ENCODE results near the gene TANGO6.
"Not testable (repeated sequence)": the region's sequence is repeated elsewhere in the genome, so short reads cannot be mapped to it uniquely, and the experiment has no call there.

Gene TANGO6

DNA sequence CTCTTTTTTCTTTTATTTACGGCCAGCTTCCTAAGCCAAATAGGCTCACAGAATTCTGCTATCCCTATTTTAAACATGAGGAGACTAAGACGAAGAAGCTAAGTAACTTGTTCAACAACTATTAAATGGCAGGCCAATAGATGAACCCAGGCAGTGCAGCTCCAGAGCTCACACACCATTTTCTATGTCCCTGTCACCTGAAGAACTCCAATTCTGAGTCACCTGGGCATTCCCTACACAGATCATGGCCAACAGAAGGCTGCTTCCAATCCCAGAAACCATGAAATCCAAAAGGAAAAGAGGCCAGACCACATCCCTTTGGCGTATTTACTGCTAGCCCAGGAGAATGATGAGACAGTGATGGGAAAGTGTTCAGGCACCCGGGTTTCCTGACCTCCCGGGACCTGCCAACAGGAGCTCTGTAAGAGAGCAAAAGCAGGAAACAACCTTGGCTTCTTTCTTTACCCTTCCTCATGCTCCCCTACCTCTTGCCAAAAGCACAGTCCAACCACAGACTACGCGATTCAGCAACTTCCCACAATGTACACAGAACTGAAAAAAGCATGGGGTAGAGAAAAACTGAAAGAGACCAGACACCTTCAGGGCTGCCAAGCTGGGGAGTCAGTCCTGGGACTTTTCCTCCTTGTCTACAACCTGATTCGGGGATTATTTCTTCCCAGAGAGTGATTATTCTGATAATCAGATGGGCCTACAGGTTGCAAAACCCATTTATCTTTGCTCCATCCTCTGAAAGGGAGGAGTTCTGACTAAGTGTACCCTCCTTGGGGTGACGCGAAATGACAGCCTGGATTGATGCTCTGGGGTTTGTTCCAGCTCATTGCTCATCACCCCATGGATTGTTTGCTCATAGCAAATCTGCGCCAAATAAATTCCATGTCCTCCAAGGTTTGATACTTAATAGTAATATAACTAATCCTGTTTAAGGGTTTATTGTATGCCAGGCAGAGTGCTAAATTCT lies 214.4 kb downstream of the TANGO6 start:
- no peak for DNase-seq (ENCODE audit: low read depth)

DNA sequence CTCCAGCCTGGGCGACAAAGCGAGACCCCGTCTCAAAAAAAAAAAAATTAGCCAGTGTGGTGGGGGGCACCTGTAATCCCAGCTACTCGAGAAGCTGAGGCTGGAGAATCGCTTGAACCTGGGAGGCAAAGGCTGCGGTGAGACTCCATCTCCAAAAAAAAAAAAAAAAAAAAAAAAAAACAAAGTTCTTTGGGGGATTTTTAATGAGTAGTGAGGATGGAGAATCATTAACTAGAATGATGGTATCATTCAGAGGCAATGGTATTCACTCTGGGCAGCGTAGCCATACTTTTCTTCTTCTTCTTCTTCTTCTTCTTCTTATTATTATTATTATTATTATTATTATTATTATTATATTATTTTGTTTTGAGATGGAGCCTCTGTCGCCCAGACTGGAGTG lies 220.2 kb downstream of the TANGO6 start:
- DNase-seq (ENCODE audit: low read depth) = not testable (repeated sequence)

DNA sequence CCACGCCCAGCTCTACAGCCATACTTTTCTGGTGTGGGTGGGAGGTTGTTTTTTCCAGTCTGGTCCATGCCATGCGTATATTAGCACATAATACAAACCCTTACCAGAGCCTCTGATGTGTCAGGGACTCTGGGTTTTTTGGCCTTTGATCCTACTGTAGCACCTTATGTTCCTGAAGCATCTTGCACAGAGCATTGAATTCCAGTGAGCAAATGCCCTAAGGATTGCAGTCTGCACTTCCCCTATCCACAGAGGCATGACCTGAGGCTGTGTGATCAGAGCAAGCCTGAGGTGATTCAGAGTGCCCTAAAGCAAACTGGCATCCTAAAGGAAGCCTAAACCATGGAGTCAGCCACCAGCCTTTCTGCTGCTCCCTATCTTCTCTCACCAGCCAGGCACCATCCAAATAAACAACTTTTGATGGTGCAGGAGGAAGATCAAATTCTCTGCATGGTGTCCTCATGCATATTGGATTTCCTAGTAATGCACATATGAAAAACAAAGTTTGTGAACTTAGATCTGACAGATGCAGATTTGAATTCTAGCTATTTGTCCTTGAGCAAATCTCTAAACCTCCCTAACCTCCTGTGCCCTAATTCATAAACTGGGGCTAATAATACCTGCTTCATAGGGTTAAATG lies 220.9 kb downstream of the TANGO6 start:
- no peak for DNase-seq (ENCODE audit: low read depth)

DNA sequence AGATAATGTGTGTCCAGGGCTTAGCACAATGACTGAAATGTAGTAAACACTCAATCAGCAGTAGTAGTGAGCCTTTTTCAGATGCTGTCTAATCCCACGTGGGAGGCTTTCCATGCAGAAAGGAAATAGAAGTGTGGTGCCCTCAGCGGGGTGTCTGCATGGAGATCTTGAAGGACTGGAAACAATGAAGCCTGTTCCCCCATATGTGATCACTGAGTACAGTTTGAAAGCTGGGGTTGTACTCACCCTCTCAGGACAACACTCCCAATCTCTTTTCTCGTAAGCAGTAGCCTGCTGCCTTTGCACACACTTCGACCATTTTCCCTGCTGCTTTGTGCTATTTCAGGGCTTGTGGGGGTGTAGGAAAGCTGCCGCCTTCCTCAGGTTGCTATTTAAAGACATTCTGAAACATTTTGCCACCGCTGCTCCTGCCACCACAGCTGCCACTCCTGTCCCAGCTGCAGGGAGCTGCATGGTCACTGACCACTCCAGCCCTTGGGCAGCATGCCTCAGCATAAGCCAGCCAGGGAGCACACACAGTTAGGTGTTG lies 221.5 kb downstream of the TANGO6 start:
- no peak for DNase-seq (ENCODE audit: low read depth)

DNA sequence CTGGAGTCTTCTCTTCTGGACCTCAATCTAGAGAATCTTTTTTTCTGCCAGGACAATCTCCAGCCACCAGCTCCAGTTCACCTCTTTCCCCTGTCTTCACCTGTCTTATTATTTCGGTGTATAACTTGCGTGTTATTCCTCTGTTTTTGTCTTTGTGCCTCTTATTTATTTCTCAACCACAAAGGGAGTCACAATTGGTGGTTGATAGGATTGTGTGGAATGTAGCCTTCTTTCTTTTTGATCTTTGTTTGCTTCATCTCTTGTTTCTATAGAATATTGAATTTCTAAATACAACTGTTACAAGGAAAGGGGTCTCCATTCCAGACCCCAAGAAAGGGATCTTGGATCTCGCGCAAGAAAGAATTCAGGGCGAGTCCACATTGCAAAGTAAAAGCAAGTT lies 226.2 kb downstream of the TANGO6 start:
- no peak for DNase-seq (ENCODE audit: low read depth)

DNA sequence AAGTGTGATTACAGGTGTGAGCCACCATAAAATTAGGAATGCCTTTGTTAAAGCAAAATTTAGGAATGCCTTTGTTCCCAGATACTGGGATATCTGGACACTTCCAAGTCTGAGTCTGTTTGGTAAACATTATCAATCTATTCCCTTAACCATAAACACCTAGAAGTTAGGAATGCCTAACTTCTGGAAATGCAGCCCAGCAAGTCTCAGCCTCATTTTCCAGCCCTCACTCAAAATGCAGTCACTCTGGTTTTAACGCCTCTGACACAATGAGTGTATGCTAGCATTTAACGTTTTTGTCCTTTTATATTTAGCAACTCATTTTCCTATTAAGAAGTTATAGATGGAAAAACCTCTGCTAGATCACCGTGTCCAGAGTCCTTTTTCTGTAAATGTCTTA lies 227.7 kb downstream of the TANGO6 start:
- DNase-seq (ENCODE audit: low read depth) = no peak

DNA sequence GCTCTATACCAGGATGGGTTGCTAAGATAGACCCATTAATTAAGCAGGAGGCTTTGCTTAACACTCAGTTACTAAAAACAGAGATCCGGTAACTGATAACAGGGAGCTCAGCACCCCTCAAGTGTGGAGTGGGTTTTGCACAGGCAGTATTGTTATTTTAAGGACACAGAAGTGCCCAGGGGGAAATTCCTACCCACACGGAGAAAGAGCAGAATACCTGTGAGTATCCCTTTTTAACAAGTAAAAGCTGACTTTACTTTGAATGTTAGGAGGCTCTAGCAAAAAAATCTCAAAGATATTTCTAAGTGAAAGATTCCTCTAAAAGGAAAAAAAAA lies 229.3 kb downstream of the TANGO6 start:
- DNase-seq (ENCODE audit: low read depth) = no peak

DNA sequence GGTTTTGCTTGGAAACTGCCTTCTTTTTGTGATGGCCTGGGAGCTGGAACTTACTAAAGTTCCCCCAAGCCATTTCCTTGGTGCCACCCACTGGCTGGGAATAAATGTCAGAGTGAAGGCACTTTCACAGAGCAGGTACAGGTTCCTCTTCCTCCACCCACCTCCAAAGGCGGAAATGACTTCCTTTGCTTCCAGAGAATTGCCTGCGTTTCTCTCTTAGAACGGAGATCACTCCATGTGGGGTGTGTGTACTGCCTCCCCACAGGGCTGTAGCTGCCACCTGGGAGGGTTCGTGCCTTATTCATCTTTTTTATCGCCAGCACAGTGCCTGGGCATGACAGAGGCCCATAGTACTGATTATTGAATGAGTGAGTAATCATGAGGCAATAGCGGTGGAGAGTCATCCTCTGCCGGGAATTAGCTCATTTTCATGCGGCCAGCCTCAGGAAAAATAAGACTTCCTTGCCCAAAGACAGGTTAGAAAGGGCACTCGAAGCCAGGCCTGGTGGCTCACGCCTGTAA lies 229.9 kb downstream of the TANGO6 start:
- no peak for DNase-seq (ENCODE audit: low read depth)

DNA sequence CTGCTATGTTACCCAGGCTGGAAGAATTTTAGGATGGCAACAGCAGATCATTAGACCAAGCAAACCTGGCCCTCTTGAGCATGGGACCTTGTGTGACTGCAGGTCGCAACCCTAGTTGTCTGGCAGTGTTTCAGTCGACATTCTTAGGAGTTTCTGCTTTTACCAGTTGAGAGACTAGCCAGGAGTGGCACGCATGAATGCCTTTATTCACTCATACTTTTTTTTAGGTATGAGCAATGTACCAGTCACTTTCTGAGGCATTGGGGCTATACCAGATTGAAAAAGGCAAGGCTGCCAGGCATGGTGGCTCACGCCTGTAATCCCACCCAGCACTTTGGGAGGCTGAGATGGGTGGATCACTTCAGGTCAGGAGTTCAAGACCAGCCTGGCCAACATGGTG lies 233.9 kb downstream of the TANGO6 start:
- DNase-seq (ENCODE audit: low read depth) = no peak

DNA sequence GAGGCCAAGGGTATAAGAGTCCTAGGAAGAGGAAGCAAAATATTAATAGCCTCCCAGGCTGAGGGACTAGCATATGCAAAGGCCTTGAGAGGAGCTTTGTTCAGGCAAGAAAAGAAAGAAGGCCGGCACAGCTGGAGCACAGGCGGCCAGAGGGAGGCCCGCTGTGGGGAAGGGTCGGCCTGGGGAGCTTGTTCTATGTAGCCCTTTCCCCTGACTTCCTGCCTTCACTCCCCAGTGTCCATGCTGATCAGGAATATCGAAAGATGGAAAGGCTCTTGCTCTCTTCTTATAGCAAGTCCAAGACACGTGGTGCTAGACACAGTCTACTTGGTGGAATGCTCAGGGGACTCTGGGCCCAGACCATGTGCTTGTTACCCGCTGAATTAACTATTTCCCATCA lies 234.7 kb downstream of the TANGO6 start:
- no peak for DNase-seq (ENCODE audit: low read depth)

DNA sequence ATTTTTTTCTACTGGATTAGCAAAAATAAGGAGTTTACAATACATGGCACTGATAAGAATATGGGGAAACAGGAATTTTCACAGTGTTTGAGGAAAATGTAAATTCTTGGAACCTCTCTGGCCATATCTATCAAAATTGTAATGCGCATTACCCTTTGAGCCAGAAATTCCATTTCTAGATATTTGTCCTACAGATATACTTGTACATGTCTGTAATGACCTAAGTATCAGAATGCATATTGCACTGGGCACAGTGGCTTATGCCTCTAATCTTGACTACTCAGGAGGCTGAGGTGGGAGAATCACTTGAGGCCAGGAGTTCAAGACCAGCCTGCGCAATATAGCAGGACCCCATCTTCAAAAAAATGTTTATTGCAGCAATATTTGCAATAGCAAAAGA lies 236.4 kb downstream of the TANGO6 start:
- DNase-seq (ENCODE audit: low read depth) = no peak

DNA sequence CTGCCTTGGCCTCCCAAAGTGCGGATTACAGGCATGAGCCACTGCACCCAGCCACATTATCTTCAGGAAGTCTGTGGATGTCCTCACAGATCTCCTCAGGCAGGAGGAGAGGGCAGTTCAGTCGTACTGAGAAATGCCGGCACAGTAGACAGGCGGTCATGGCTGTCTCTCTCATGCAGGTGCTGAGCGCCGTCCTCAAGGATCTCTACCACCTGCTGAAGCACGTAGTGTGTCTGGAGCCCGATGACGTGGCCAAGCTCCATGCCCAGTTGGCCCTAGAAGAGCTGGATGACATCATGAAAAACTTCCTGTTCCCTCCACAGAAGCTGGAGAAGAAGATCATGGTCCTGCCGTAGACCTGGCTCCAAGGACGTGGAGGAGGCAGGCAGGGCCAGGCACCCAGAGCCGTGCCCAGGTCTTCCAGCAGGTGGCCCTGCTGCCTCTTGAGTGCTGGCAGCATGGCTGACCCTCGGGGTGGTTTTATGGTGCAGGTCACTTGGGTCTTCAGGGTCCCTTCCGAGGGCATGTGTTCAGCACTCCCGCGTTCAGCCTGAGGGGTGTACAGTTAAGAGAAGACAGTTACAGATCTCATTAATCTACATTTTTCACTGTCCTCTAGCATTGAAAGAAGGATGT lies 240.1 kb downstream of the TANGO6 start:
- DNase-seq (ENCODE audit: low read depth) = no peak

DNA sequence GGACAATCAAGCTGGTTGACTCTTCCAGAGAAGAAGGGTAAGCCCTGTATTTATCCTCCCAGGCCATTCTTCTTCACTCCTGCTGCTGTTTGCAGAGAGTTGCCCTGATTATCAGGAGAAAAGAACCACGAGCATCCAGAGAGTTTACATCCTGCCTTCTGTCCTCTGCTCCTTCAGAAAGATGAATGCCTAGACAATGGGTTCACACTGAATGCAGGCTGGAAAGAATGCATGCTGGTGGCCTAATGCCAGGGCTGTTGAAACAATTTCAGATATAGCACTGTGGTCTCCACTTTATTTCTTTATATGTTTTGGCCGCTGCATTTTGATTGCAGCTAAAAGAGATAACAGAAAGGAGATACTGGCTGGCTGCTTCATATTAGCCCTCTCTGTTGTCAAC lies 241.0 kb downstream of the TANGO6 start:
- no peak for DNase-seq (ENCODE audit: low read depth)

DNA sequence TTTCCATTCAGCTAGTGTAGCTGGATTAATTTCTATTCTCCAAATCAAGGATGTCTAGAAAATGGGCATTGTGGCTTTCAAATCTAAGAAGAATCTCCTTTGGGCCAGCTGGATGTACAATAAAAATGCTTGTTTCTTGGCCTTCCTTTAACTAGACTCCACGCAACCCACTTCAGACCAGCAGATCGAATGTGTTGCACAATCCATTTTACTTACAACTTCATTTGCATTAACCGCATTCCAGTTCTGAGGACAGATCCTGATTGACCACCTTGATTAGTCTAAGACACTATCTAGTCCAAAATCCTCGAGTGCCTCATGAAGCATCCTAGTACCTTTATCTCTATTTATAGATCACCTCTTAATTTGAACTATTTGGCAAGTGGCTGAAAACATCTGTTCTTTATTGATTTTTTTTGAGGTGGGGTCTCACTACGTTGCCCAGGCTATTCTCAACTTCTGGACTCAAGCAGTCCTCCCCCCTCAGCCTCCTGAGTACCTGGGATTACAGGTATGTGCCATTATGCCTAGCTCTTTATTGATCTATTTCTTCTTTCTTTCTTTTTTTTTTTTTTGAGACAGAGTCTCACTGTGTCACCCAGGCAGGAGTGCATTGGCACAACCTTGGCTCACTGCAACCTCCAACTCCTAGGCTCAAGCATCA lies 241.8 kb downstream of the TANGO6 start:
- no peak for DNase-seq (ENCODE audit: low read depth)

DNA sequence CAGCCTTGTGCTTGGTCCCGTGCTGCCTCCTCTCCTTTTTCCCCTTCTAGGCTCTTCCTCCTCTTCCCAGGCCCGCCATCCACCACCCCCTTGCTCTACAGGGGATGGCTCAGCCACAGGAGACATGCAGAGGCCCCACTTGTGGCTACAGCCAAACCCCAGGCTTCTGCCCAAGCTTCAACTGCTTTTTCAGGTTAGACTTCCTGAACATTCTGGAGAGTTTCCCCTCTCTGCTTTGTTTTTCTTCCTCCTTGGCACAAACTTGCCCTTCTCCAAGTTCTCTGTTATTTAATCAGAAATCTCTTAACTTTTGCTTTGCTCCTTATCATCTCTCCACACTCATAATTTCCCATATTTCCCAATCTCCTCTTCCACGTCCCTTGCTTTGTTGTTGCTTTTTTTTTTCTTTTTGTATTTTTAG lies 243.8 kb downstream of the TANGO6 start:
- DNase-seq (ENCODE audit: low read depth) = no peak

DNA sequence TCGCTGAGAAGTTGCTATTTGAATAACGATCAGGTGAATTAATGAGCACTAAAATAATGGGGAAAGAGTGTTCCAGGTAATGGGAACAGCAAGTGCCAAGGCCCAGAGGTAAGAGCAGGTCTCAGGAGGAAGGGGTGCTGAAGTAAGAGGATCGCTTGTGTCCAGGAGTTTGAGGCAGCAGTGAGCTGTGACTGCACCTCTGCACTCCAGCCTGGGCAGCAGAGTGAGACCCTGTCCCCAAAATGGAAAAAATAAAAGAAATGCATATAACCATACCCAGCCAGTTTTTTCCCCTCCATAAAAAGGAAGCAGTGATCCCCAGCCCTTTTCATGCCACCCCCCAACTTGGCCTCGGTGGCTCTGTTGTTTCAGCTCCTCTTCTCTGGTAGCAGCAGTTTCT lies 245.4 kb downstream of the TANGO6 start:
- no peak for DNase-seq (ENCODE audit: low read depth)

DNA sequence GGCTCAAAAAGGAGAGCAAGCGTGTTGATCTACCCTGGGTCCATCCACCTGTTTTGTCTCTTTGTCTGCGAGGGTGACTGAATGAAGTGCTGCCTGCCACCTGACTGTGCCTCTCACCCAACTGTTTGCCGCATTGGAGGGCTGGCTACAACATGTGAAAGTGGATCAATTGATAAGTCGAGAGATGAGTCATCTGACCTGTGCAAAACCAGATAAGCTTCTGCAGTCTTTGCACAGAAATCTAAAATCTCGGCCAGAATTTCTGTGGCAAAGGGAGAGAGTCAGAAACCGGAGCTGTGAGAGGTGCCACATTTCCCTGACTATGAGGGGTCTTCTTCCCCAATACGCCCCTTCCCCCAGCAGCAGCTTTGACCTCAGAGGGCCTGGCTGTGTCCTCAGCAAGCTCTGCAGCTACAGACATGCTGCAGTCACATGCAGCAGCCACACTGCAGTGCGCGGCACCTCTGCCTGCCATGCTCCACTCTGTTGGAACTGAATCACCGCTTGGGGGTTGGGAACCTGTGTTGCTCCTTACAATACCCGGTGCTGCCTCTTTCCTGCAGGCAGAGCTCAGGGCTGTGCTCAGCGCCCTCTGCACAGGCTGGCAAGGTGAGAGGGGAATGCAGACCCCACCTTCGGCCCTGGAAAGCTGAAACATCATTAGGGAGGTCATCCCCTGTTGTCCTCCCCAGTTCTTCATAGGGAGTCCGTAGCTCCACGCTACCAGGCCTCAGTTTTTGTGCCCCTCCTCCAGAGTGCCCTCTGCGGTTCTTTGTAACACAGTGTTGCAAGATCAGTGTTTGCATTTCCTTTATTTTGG lies 246.0 kb downstream of the TANGO6 start:
- DNase-seq (ENCODE audit: low read depth) = no peak

DNA sequence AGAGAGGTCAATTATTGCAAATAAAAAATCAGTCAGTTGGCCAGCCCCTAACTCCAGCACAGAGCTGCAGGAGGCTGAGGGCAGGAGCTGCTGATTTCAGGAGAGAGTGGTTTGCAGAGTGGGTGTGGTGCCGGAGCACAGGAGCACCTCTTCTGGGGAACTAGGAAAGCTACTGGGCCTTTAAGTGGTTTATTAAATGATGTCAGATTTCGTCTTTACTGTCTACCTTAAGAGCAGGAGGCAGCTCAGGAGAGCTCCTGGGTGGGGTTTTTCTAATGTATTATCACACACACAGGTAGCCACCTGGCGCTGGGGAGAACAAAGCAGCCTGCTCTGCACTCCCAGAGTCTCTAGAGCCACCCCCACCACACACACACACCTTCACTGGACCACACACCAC lies 250.6 kb downstream of the TANGO6 start:
- DNase-seq (ENCODE audit: low read depth) = no peak

DNA sequence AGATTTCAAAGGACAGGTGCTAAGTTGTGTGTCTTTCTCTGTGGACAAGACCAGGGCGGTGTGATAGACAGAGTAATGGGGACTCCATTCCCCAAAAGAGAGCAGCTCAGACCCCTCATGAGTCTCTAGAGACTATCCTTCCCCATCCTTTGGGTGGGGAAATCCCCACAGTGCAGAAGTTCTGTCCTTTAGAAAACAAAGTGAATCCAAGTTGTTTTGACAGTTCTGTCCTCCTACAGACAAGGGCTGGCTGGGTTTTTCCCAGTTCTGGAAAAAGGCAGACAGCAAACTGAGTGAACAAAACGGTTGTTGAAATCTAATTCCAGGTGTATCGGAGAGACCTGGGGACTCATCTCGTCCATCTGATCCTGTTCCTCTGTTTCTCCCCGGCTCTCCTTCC lies 251.2 kb downstream of the TANGO6 start:
- no peak for DNase-seq (ENCODE audit: low read depth)

DNA sequence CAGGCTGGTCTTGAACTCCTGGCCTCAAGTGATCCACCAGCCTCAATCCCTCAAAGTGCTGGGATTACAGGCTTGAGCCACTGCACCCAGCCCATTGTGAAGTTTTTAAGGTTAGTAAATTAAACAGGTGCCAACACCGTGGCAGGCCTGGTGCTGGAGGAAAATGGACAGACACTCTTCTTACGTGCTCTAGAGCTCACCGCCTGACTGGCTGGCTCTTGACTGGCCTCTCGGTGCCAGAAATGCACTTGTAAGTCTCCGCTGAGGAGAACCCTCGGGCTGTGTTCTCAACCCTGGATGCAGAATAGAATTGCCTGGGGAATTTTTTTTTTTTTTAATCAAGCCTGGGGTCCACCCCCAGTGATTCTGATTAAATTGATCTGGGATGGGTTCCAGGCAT lies 251.9 kb downstream of the TANGO6 start:
- DNase-seq (ENCODE audit: low read depth) = no peak

DNA sequence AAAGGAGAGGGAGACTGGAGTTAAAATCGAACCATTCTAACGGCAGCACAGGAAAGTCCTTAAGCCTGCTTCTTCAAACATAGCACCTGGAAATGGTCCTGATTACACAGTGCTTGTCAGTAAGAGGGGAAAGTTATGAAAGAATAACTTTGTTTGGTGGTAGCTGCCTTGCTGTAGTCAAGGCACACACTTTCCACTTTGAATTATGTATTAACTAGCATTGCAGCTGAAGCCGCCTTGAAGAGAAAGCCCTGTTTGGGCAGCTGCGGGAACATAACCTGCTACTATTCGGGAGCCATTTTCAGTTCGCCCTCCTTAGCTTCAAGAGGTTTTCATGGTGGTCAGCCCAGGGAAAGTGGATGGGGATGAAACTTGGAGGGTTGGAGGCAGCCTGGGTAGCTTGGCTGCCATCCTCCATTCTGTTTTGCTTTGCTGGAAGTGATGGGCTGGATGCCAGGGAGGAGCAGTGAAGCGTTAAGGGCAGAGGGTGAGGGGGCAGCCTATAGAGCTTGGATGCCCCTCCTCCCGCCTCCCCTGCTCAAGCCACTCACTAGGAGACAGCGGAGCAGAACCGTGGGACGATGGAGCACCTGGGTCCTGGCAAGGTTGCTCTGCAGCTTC lies 256.9 kb downstream of the TANGO6 start:
- DNase-seq (ENCODE audit: low read depth) = no peak
